ENCODE data around the gene AUTS2.

- no peak for TF ChIP-seq CTCF (IDR thresholded peaks at IDR 0.05)
- TF ChIP-seq POLR2AphosphoS5 (IDR thresholded peaks at IDR 0.05) = no peak
These were observed 140.9 kb downstream of the AUTS2 start for GRCh38 chr7:69739190-69739589.
